Measurements from ENCODE around the gene PECR.

Gene PECR

DNA sequence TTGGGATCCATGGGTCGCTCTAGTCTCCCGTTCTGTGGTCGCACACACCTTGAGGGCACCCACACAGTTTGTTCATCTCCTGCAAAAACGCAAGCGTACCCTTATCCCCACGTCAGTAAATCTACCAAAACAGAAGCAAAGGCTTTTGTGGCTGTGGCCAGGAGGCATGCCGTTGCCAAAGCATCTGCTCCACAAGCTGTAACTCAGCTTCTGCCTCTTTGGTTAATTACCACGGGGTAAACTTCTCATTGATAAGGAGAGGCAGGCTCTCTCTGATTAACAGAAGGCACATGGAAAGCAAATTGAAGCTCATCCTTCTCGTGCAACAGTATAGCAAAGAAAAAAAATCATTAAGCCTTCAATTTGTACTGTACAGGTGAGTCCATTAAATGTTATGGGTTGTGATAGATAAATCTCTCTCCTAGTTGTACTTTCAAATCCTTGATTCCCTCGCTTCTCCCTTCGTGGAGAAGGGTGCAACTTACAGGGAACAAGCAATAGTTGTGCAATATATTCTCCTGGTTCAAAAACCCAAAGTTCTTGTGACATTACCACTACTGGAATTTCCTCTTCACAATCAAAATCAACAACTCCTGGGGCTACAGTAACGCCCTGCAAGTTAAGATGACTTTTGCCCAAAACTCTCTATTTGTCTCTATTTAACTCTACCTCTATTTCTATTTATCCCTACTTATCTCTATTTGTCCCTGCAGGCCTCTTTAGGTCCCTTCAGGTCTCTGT is 10.3 kb downstream of the PECR start:
- DNase-seq (ENCODE audit: low spot score): no peak

DNA sequence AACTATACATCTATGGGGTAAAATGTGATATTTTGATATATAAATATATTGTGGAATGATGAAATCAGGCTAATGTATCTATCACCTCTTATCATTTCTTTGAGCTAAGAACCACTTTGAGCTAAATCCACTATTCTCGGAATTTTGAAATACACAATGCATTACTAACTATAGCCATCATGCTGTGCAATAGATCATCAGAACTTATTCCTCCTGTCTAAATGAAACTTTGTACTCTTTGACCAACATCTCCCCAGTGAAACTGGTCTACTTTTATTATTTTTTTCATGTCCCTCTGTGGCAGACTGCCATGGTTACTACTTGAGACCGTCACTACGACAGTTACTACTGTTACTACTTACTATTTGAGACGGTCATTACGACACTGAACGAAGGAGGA is 11.4 kb downstream of the PECR start:
- no peak for DNase-seq (ENCODE audit: low spot score)

DNA sequence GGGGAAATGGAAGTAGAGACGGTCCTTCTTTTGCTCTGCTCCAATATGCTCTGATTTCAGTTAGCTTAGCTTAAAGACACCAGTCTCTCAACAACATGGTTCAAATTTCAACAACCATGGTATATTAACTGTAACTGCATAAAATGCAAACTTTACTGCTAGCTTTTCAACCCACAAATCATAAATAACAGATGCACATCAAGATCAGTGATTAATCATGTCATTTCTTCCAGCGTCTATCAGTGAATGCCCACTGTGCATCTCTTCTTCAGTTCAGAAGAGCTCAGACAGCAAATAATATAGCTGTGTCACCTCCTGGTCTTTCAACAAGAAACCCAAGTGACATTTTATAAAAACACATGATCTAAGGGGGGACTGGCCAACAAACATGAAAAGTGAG is 12.6 kb downstream of the PECR start:
- no peak for DNase-seq (ENCODE audit: low spot score)

DNA sequence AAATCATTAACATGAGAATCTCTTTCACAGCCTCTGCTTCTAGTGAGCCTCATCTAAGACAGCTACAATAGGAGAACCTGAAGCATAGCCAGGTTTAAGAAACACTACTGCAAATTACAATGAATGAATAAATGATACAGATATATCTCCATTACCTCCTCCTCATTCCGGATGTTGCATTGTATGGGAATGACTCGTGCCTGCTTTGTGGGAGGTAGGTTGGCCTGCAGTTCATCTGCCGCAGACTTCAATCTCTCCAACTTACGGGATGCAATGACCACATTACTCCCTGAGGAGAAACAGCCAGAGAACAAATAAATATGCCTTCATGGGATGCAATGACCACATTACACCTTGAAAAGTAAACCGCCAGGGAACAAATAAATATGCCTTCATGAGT is 15.4 kb downstream of the PECR start:
- peak; percentile 48 for DNase-seq (ENCODE audit: low spot score)

DNA sequence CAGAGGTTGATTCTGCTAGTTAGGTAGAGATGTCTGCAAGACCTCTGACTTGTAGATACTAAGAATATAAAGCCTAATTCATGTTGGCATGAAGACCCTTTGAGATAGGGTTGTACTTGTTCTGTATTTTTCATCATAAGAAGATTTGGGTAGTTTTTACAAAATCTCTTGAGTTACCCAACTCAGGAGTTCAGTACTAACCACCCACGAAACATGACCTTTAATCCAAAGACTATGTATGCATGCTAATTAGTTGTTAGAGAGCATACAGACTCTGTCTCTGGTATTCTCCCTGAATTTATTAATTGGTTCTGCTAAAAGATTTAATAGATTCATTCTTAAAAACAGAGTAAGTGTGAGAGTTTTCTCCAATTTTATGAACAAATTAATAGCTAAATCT is 16.9 kb downstream of the PECR start:
- DNase-seq (ENCODE audit: low spot score): no peak

DNA sequence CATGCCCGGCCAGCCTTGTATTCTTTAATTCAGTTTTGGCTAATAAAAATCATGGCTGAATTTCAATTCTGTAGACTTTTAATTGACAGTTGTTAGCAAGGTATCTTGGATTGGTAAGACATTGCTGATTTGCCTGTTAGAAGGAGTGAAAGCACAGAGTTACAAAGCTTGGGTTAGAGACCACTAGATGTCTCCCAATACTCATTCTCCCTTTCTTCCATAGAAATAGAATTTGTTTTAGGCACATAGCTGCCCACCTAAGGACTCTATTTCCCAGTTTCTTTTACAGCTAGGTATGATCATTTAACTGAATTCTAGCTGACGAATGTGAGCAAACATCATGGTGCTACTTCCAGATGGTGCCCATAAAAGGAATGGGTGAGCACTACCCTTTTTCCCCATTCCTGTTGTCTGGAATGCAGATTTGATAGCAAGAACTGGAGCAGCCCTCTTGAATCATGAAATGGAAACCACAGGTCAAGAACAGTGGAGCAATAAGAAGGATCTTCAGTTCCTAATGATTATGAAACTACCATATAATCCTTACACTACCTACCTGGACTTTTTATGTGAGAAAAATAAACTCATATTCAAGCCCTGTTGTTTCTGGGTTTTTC is 17.5 kb downstream of the PECR start:
- DNase-seq (ENCODE audit: low spot score): peak; percentile 56

DNA sequence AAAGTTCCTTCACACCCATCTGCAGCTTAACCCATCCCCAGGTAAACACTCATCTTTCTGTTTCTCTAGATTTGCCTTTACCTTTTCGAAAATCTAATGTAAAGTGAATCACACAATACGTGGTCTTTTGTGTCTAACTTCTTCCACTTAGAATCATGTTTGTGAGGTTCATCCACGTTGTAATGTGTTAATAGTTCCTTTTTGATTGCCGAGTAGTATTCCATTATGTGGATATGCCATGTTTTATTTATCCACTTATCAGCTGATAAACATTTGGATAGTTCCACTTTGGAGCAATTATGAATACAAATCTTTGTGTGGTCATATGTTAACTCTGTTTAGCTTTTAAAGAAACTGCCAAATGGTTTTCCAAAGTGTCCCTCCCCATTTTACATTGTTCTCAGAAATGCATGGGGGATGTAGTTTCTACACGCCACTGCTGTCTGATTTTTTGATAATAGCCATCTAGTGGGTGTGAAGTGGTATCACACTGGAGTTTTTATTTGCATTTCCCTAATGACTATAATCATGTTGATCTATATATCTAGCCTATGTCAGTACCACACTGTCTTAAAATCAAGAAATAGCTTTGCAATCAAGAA is 22.3 kb downstream of the PECR start:
- no peak for DNase-seq (ENCODE audit: low spot score)

DNA sequence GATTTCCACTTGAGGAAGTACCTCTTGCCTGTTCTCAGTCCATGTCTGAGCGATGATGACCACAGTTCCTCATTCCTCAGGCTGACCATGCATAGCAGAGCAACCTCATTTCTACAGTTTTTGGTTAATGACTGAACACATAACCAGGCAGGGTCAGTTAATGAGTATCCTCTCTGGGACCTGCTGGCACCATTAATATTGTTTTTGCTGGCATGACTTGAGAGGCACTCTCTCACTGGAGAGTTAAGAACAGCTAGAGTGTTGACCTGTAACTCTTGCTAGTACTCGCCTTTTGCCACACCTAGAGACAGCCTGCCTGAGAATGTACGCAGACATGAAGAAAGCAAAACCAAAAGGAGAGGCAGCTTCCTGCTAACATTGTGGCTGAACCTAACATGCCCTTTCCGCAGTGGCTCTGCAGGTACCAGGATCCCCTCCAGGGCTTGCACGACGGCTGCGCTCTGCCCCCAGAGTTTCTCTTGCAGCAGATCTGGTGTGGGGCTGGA is 23.9 kb downstream of the PECR start:
- peak; percentile 71 for DNase-seq (ENCODE audit: low spot score)

DNA sequence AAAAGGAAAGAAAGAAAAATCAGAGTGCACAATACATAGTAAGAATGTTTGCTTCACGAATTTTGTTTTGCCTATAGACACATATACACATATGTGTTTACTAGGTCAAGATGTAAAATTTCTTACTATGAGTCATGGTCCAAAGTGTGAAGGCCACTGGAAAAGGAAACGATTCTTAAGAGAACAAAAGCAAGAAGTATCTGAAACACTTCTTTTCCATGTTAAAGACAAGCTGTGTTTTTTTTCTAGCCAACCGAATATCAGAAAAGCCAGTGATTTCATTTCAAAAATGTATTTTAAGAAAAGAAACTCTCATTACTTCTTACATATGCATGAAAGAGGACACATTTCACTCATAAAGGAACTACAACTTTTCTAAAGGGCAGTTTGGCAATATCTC is 24.9 kb downstream of the PECR start:
- no peak for DNase-seq (ENCODE audit: low spot score)

DNA sequence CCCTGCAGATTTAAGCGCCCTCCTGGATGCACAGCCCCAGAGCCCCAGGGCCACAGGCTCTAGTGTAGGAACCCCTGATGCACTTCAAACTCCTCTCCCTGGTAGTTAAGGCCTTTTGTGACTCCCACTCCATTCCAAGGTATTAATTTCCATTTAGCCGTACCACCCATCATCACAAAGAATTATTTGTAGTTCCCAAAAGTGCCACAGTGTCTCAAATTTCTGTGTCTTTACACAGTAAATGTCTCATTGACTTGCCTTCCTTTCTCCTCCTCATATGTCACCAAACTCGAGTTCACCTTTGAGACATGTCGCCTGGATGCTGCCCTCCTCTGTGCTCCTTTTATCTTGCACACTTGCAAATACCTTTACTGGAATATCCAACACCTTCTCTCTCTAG is 25.9 kb downstream of the PECR start:
- DNase-seq (ENCODE audit: low spot score): no peak

DNA sequence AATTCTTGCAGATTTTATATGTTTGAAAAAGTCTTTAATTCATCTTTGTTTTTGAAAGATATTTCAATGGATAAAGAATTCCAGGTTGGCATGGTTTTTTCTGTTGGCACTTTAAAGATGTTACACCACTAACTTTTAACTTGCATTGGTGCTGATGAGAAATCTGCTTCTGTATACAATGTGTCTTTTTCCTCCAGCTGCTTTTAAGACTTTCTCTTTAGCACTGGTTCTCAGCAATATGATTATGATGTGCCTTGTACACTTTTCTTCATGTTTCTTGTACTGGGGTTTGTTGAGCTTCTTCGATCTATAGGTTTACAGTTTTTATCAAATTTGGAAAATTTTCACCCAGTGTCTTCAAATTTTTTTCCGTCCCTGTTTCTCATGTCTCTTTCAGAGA is 29.2 kb downstream of the PECR start:
- no peak for DNase-seq (ENCODE audit: low spot score)

DNA sequence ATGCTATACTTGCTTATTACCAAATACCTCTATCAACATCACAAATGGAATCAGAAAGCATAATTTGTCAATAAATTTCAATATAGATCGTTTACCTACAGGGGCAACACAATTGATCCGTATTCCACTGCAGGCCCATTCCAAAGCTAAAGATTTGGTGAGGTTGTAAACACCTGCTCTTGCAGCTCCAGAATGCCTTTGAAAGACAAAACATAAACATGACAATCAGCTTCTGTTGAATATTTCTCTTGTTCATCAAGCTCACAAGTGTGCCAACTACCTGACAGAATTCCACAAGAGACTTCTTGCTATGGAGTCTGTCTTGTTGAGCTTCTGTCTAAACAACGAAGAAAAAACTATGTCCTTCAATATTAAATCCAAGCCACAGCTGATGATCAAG is 30.3 kb downstream of the PECR start:
- no peak for DNase-seq (ENCODE audit: low spot score)

DNA sequence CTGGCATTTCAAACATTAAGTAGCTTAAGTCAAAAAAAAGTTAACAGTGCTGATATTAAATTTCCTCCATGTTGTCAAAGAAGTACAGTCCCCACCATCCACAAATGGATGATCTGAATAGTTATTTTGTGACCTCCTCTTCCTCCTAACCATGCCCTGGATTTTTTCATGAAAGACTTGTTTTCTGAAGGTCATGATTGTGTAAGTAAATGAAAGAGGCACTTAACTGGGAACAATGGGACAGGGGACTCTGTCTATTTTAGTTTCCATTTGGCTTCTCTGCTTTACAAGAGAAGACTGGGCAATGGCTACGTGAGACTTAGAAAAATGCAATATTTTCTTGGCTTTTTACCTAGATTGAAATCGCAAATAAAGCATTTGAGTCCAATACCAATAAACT is 32.2 kb downstream of the PECR start:
- DNase-seq (ENCODE audit: low spot score): no peak

DNA sequence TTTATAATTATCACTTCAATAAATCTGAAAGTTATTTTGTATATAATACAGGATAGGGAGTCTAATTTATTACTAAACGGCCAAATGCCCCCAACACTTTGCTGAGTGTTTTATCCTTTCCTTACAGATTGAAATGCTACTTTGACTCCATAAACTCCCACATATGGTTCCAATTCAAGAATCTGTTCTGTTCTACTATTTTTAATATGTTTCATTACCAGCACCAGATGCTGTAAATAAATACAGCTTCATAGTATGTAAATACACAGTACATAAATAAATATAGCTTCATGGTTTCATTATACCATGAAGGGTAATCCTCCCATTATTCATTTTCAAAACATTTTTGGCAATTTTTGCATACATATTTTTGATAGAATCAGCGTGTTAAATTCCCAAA is 34.2 kb downstream of the PECR start:
- DNase-seq (ENCODE audit: low spot score): no peak

DNA sequence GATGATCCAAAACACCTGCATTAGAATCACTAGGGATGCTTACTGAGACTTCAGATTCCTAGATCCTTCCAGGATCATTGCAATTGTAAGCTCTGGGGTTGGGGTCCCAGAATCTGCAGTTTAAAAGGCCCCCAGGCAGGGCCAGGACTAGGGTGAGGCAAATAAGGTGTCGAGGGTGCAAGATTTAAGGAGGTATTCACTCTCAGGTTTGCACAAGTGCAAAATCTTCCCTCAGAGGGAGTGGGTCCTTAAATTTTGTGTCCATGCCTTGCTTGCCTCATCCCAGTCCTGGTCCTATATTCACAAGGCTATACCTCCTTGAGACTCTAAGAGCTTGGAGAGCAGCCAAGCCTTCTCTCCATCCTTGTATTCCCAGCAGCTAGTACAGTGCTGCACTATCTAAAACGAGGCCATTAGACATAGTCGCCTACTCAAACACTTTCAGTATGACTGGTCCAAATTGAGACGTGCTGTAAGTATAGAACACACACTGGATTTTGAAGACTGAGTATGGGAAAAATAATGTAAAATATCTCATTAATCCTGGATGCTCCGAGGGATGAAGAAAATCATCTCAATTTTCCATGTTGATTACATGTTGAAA is 36.6 kb downstream of the PECR start:
- DNase-seq (ENCODE audit: low spot score): no peak

DNA sequence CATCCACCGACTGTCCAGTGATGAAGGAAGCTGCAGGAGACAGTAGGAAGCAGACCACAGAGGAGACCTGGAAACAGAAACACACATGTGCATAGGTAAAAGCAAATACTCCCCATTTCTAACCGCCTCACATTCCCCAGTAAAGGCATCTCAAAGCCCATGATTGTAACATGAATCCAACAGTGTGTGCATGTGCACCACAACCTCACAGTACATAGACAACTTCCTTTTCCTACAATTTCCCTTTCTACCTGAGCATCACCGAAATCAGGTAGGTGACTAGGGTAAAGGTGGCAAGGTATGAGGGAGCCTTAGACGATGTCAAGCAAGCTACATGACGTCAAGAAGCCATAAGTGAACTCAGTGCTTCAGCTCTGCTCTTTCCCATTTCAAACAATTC is 37.7 kb downstream of the PECR start:
- DNase-seq (ENCODE audit: low spot score): no peak

DNA sequence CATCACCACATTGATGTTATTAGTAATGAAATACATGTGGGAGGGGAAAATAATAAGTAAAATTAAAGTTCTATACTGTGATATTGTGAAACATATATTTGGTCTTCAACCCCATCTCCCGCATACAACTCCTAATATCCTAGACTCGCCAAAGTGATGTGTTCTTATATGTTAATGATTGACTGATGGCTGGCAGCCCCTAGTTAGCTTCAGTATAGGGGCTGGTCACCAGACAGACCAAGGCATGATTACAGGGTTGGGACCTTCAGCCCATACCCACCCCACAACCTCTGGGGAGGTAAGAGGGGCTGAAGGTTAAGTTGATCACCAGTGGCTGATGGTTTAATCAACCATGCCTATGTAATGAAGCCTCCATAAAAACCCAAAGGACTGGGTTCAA is 40.2 kb downstream of the PECR start:
- no peak for DNase-seq (ENCODE audit: low spot score)

DNA sequence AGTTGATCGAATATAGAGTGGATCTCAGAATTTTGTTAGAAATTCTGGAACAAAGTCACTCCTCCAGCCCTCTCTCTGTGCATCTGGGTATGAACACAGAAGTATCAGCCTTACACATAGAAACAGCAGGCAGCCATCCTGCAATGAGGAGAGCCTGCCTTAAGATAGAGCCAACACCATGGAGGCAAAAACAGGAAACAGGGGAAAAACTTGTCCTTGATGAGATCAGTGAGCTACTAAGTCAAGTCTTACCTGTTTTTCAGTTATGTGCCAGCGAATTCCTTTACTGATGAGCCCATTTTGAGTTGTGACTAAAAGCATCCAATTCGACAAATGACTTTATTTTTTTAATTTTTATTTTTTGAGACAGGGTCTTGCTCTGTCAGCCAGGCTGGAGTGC is 41.7 kb downstream of the PECR start:
- no peak for DNase-seq (ENCODE audit: low spot score)

DNA sequence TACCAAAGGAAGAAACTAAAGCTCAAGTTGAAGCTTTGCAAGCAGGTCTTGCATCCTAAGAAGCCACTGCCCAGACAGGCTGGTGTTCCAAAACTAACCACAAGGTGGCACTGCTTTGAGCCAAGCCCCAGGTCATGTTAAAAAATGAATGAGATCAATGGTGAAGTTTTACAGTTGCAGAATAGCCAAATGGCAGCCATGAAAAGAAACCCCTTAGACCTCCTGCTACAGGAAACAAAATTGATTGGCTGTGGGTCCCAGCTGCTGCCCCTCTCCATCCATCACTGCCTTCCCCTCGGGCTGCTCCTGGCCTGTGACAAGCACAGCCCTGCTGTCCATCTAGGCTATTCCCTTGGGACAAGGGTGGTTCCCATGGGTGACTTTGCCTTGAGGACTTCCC is 47.5 kb downstream of the PECR start:
- peak; percentile 78 for DNase-seq (ENCODE audit: low spot score)

DNA sequence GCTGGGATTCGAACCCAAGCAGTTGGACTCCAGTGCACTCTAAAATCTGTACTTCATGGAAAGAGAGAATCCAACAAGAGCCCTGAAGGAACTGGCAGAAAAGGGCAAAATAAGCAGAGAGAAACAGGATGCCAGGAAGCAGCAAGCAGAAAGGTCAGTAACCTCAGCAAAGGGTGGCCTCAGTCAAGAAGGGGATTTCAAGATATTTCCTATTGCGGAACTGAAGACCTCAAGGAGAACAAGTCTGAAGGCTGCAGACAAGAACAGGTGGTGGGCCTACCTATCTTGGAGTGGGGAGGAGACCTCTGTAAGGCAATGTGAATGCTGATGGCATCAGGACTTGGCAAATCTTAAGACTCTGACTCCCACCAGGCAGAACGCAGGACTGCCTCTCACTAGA is 48.2 kb downstream of the PECR start:
- DNase-seq (ENCODE audit: low spot score): no peak

DNA sequence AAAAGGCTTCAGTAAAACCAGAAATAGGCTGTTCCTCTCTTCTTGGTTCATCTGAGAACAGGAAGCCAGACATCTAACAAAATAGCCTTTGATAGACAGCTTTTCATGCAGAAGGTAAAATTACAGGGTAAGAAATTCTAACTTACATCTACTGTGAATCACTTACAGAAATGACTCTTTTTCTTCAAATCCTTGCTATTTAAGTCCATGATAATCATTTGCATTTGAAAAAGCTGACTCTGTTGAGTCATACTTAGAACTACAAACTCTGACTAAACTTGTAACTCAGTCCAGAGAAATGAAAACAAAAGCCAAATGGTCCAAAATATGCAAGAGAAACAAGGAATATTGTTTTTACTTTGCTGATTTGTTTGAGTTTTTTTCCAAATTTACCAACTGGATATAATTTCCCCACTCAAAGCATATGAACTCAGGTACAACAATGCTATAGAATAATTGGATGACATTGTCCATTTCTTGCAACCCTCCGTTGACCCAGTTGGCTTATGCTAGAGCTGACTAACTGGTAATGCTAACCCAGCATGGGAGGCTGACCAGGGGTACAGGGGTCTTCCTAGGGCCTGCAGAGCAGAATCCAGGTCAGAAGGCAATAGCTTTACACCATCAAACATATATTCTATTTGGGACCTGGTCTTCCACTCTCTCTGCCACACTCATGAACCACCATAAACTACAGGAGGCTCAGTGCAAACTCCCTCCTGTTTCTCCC is 49.5 kb downstream of the PECR start:
- peak; percentile 62 for DNase-seq (ENCODE audit: low spot score)

DNA sequence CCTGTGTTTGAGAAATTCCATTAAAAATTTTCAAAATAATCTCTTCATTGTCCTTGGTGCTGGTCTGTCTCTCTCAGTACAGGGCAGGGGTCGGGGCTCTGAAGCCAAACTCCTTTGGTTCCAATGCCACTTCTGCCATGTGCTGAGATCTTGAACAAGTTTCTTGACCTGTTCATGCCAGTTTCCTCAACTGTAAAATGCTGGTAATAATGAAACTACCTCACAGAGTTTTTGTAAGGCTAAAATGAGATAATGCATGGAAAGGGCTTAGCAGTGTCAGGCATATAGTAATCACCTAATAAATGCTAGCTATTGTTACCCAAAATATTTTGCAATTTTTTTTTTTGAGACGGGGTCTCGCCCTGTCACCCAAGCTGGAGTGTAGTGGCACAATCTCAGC is 51.4 kb downstream of the PECR start:
- no peak for DNase-seq (ENCODE audit: low spot score)
